HG02623 (cell line): ENCODE results near the gene CLCN6.

Experiments
- ATAC-seq: cut with Tn5 transposase; IDR thresholded peaks from one replicate; pipeline ENCODE4 v1.9.1; 2021; ENCODE audit warnings: moderate library complexity; ENCODE audit not compliant: unreplicated experiment

The CLCN6 gene, protein sequence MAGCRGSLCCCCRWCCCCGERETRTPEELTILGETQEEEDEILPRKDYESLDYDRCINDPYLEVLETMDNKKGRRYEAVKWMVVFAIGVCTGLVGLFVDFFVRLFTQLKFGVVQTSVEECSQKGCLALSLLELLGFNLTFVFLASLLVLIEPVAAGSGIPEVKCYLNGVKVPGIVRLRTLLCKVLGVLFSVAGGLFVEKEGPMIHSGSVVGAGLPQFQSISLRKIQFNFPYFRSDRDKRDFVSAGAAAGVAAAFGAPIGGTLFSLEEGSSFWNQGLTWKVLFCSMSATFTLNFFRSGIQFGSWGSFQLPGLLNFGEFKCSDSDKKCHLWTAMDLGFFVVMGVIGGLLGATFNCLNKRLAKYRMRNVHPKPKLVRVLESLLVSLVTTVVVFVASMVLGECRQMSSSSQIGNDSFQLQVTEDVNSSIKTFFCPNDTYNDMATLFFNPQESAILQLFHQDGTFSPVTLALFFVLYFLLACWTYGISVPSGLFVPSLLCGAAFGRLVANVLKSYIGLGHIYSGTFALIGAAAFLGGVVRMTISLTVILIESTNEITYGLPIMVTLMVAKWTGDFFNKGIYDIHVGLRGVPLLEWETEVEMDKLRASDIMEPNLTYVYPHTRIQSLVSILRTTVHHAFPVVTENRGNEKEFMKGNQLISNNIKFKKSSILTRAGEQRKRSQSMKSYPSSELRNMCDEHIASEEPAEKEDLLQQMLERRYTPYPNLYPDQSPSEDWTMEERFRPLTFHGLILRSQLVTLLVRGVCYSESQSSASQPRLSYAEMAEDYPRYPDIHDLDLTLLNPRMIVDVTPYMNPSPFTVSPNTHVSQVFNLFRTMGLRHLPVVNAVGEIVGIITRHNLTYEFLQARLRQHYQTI

DNA sequence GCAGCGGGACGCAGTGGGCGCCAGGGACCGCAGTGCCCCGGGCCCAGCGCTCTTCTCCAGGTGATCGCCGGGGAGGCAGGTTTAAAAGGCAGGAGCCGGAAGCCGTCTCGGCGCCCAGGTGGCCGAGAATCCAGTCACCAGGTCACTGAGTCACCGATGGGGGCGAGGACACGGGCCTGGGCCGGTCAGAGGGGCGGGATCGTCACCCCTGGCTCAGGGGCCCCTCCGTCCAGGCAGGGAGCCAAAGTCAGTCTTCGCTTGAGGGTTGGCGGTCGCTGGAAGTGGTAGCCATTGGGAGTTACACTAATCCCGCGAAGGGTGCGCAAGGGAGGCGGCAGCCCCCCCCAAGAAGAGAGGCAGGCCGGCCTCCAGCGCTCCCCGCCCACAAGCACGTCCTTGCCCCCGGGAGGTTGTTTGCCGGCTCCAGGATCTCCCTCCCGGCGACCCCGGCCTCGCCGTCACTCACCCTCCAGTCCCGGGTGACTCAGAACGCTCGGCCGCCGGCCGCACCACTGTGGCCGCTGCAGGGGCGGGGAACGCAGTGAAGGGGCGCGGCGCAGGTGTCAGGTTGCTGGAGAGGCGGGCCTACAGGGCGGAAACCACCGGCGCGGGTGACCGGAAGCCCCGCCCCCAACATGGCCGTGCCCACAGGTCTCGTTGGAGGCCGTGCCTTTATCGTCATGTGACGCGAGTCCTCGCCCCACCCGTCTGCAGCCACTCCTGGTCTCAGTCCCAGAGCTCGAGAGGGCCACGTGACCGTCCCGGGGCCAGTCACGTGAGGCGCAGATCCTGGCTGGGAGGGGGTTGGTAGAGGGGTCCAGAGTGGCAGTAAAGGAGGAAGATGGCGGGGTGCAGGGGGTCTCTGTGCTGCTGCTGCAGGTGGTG, at the start of gene CLCN6, which contains the start of gene MTHFR:
CLCN6 (plus strand) TSS at position 770 of the 885 bp plus-strand sequence; CDS start at position 842, 72 bp downstream.
MTHFR (minus strand) TSS at position 543 of the 885 bp plus-strand sequence. CDS start 2,848 bp downstream, outside the sequence.
- ATAC-seq, result peak; percentile 84

DNA sequence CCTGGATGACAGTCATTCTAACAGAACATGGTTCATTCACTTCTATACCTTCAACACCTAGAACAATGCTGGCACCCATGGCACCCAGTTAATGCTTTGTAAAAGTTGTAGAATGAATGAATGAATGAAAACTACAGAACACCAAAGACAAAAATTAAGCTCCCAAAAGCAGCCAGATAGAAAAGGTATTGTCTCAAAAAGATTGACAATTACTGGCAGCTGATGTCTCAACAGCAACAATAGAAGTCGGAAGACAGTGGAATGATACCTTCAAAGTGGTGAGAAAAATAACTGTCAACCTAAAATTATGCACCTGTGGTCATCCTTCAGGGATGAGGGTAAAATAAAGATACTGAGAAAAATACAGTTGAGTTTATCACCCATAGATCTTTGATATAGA, 48.9 kb upstream of the CLCN6 start:
- no peak for ATAC-seq

DNA sequence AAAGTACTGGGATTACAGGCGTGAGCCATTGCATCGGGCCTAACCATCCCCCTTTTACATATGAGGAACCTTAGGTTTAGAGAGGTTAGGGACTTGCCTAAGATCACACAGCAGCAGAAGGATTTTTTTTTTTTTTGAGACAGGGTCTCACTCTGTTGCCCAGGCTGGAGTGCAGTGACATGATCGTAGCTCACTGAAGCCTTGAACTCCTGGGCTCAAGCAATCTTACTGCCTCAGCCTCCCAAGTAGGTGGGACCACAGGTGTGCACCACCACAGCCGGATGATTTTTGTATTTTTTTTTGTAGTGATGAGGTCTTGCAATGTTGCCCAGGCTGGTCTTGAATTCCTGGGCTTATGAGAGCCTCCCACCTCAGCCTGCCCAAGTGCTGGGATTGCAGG, 46.2 kb upstream of the CLCN6 start:
- ATAC-seq, result no peak

DNA sequence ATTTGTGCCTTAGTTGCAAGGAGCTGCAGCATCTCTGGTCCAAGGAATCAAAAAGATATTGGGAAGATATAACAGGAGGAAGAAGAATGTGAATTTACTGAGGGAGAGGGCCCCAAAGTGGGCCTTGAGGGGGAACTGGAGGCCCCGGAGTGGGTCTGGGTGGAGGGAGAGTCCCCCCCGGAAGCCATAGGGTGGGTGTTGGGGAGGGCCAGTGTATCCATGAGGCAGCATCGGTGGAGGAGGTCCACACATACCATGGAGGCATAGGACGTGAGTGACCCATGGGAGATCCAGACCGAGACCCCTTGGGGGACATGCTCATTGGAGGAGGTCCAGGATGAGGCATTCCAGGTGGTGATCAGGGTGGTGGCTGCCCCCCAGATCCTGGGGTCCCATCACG, 44.7 kb upstream of the CLCN6 start:
- ATAC-seq, result no peak

DNA sequence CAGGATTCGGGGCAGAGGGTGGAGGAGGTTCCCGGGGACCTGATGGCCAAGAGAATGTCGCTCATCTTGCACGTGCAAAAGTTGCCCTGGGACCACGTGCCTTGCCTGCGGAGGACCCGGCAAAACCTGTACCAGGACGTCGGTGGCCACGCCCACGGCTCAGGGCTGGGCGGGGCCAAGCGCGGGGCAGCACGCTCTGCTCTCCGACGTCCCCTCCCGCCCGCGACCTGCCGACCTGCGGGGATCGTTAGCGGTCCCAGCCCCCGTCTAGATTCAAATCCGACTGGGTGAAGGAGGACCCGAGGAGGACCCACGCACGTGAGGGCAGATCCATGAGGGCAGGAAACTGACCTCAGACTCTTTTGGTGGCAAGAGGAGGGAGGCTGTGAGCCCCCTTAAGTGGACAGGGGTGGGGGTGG, 44.0 kb upstream of the CLCN6 start, which contains the start of gene C1orf167:
C1orf167 (plus strand) TSS at position 206 of the 419 bp plus-strand sequence. CDS start 2,208 bp downstream, outside the sequence.
- ATAC-seq, result no peak

DNA sequence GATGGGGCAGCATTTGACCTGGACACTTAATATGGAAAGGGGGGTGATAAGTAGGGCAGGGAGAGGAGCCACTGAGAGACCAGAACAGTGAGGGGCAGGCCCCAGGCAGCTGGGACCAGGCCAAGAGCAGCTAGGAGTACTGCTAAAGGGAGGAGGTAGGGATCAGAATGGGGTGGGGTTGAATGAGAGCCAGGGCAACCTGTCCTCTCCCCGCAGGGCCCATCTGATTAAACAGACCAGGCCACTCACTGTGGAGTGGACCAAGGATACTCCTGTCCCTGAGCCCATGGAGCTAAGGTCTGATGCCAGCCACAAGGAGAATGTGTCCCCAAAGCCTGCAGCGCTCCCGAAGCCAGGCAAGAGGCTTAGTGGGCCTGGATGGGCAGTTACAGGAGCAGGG, 41.9 kb upstream of the CLCN6 start:
- ATAC-seq, result no peak

DNA sequence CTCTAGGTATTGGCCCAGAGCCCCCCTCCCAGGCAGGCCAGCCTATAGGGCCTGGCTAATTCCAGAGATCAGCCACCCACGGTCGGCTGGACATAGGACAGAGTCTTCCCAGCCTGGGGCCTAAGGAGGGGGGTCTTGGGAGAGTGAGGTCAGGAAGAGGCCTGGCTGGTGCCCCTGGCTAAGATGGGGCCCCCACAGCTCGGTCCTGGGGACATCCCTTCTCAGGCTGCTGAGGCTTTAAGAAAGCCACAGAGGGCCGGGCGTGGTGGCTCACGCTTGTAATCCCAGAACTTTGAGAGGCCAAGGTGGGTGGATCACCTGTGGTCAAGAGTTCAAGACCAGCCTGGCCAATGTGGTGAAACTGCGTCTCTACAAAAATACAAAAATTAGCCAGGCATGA, 41.5 kb upstream of the CLCN6 start:
- no peak for ATAC-seq

DNA sequence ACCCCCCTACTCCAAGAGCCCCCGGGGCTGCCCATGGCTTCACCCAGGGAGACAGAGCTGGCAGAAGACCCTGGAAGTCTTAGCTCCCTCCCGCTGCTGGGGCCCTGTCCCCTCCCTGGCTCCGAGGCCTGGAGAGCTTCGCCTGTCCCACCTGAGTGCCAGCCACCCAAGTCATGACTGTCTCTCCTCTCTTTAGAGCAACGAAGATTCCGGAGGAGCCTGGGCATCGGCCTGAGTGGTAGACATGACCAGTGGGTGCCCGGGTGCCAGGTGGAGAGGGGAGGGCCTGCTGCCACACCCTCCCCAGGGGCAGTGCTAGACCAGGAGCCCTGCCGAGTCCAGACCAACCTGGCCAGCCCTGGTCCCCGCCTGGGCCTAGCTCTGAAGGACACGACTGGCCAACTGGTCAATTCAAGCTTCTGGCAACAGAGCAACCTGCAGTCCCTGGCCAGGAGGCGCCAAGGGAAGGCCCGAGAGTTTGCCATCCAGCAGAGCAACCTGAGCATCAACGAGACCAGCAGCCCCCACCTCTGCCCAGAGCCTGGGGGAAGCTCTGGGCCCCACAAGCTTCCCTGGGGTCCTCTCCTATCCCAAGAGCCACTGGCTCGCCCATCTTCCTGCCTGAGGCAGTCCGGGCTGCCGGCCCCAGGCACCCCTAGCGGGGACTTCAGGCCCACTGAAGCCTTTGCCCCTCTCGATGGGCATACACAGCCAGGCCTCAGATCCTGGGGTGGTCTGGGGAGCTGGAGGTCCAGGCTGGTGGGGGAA, 40.1 kb upstream of the CLCN6 start:
- no peak for ATAC-seq

DNA sequence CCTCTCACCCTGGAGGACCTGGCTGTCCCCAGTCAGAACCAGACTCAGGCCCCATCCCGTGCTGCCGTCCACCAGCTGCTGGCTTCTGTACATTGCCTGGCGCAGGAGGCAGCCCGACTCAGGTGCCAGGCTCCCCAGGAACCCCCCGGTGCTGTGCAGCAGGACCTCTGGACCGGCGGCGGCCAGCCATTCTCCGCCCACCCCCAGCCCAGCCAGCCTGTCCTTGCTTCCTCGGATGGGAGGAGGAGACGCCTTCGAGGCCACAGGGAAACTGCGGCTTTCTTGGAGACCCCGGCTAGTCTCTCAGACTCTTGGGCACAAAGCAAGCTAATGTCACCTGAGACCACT, 39.6 kb upstream of the CLCN6 start:
- ATAC-seq, result no peak

DNA sequence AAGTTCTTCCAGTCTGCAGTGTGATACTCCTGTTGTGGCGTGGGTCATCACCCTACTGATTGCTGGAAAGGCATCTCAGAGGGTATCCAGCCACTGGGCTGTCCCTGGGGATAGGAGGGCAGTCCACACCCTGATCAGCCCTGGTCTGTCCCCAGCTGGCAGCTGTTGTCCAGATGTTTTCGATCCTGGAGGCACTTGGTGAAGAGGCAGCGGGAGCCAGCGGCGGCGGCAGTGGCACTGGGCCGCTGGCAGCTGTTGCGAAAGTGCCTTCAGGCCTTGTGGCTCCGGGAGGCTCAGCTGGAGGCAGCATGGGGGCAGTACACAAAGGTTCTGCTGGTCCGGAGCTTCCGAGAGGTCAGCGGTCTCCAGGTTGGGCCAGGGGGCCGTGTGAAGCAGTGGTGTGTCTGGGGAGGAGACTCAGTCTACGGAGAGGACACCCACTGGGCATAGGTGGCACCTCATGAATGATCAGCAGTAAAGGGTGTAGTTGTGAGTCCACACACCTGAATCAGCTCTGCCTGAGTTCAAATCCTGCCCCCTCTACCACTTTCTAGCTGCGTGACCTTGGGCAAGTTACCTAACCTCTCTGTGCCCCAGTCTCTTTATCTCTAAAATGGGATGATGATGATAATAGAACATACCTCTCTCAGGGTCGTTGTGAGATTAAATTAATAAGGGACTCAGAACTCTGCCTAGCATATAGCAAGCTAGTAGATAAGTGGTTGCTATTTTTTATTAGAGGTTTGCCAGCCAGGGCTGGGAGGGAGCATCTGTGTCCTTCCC, 37.9 kb upstream of the CLCN6 start:
- no peak for ATAC-seq

DNA sequence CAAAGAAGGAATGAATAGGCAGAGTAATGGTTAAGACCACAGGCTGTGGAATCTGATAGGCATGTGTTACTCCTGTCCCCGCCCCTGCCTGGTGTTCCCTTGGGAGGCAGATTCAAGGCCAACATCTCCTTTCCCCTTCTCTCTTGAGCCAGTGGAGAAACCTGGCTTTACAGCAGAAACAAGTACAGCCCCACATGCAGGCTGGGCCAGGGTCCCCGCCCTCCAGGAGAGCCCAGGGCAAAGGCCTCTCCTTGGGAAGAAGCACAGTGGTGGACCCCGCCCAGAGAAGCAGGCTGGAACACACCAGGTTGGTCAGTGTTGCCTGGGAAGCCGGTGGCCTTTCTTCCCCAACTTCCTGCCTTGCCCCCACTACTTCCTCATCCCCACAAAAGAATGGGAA, 37.2 kb upstream of the CLCN6 start:
- ATAC-seq, result no peak

DNA sequence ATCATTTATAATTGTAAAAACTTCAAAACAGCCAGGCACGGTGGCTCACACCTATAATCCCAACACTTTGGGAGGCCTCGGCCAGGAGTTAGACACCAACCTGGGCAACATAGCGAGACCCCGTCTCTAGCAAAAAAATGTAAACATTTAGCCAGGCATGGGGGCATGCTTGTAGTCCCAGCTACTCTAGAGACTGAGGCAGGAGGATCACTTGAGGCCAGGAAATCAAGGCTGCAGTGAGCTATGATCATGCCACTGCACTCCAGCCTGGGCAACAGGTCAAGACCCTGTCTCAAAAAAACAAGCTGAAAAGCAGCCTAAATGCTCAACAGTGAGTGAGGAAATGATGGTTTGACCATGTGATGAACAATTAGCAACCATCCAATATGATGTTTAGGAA, 36.7 kb upstream of the CLCN6 start:
- ATAC-seq, result no peak

DNA sequence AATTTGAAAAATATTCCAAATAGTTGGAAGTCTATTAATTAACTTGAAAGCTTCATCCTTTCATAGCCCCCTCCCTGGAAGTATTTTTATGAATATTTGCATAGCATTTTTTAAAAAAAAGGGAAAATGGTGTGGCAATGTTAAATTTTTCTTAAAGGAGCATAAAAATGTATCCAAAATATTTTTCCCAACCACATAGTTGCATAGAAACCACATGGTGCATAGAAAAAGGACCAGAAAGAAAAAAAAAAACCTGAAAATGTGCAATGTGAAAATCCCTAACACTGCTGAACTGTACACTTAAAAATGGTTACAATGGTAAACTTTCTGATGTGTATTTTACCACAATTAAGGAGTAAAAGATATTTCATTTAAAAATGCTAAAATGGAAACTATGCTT, 36.0 kb upstream of the CLCN6 start:
- ATAC-seq, result no peak

DNA sequence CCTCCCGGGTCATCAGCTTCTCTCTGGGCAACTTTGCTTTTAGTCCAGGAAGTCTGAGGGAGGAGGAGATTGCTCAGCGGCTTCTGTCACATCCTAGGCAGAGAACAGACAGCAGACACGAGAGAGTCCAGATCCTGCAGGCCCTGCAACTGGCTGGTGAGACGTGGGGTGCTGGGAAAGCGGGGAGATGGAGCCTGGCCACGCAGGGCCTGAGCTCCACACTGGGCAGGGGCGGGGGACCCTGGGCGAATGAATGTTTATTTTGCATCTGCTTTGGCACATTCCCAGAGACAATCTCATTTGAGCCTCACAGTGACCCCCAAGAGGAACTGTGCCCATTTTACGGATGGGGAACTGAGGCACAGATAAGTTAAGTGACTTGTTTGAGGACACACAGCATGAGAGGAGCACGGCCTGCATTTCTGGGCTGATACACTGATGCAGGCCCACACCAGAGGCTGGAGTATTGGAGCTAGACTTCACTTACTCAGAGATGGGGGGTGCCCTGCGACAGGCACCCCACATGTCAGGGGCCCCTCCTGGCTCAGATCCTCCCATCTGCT, 34.4 kb upstream of the CLCN6 start:
- no peak for ATAC-seq

DNA sequence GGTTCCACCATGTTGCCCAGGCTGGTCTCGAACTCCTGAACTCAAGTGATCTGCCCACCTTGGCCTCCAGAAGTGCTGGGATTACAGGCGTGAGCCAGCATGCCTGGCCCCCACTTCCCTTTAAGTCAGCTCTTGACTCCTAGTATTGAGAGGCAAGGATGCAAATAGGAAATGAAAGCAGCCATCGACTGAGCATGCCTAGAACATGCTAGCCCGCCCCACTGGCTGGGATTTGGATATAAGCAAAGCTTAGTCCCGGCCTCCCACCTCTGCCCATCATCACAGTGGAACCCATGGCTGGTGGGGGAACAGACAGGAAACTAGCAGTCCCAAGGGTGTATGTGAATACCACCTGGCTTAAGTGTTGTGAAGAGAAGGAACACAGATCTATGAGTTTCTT, 33.5 kb upstream of the CLCN6 start:
- no peak for ATAC-seq

DNA sequence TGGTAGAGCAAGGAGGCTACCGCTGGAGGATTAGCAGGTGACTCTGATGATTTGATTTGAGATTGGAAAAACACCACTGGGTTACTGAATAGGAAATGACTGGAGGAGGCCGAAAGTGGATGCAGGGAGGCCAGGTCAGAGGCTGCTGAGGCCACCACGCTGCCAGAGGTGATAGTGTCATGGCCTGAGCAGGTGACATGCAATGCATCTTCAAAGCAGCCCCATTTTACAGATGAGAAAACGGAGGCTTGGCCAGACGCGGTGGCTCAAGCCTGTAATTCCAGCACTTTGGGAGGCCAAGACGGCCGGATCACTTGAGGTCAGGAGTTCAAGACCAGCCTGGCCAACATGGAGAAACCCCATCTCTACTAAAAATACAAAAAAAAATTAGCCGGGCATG, 31.2 kb upstream of the CLCN6 start:
- ATAC-seq, result no peak

DNA sequence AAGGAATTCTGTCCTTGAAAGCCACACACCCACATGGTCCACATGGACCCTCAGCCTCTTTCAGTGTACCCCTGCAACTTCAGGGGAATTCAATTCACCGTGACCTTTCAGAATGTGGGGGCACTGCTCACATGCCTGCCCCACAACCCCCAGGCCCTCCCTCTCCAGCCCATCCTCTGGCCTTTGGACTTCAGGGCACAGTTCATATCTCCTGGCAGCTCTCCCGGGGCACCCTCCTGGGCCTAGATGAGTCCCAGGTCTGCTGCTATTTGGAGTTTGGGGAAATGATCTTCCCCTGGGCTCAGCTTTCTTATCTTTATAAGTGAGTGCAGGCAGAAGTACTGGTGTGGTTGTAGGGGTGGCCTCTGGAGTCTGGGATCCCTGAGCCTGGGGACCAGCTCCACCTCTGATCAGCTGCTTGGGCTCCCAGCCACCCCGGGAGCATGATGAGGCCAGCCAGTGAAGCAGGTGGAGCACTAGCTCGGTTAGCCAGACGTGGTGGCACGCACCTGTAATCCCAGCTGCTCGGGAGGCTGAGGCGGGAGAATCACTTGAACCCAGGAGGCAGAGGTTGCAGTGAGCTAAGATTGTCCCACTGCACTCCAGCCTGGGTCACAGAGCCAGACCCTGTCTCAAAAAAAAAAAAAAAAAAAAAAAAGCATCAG, 28.2 kb upstream of the CLCN6 start:
- ATAC-seq, result no peak

DNA sequence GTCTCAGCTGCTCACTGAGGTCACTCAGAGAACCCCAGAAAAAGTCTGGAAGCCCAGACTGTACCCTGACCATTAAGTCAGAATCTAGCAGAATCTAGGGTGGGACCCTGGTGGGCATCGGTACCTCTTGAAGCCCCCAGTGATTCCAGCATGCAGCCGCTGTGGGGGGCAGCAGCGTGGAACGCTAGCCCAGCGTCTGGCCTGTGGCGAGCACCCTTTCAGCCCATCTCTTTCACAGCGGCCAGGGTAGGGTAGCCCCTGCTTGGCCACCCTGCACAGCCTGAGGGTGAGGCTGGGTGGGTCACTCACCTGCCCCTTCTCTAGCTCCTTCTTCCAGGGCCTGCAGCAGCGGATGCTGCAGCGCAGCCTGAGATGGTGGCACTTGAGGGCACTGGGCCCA, 27.7 kb upstream of the CLCN6 start:
- ATAC-seq, result no peak
